Naive thymus-derived CD4-positive, alpha-beta T cell (primary cell): ENCODE results near the gene DENND5B. TPM values are rescaled to one million over a fixed set of nuclear protein-coding genes. Genes with fewer than 3 reads are reported as not detected.
"Not testable (repeated sequence)": the region's sequence is repeated elsewhere in the genome, so short reads cannot be mapped to it uniquely, and the experiment has no call there.

Experiments used
- ATAC-seq: fragments of 150-1000 bp; cut with Tn5 transposase; 2 replicates; pipeline ENCODE4 v1.10.0; 2021; ENCODE audit warnings: mild to moderate bottlenecking, moderate library complexity
- CTCF ChIA-PET: fragments of 350-600 bp; sonication (Branson Sonifier 250); formaldehyde crosslinking; loops from one replicate; lab custom pipeline; 2021; ENCODE audit warnings: antibody characterized with exemption; lab: Charles Lee
- POLR2A ChIA-PET: fragments of 350-600 bp; sonication (Branson Sonifier 250); formaldehyde crosslinking; loops from one replicate; lab custom pipeline; 2021; ENCODE audit warnings: antibody characterized with exemption, inconsistent platforms; lab: Charles Lee
- DNase-seq, 9 donors: peaks; one replicate each; pipeline versions ENCODE4 v3.0.0 to v3.0.0-alpha.2; 2020 to 2022; ENCODE audit warnings: mixed read lengths in 1 of 9
- H3K27ac ChIP-seq: one replicate; pipeline ENCODE4 v1.7.0; 2013; ENCODE audit warnings: mild to moderate bottlenecking, low read depth, low read length, moderate library complexity
- H3K27me3 ChIP-seq, 2 donors: one replicate each; pipeline ENCODE4 v1.7.0; 2013; ENCODE audit warnings: low read length in 2 of 2, mild to moderate bottlenecking in 2 of 2, moderate library complexity in 2 of 2; ENCODE audit not compliant: control insufficient read depth in 2 of 2, insufficient read depth in 2 of 2
- H3K36me3 ChIP-seq, 3 experiments: 1 replicate in 2 of 3; 2 replicates in 1 of 3; pipeline ENCODE4 v1.7.0; 2013; ENCODE audit warnings: low read length in 3 of 3, mild to moderate bottlenecking in 3 of 3, moderate library complexity in 1 of 3; ENCODE audit not compliant: insufficient read depth in 3 of 3, control insufficient read depth in 2 of 3
- H3K4me1 ChIP-seq, 2 donors: one replicate each; pipeline ENCODE4 v1.7.0; 2013; ENCODE audit warnings: low read length in 2 of 2, mild to moderate bottlenecking in 2 of 2, moderate library complexity in 1 of 2; ENCODE audit not compliant: control insufficient read depth in 2 of 2, insufficient read depth in 2 of 2
- H3K4me3 ChIP-seq: 2 replicates; pipeline ENCODE4 v1.7.0; 2013; ENCODE audit warnings: mild to moderate bottlenecking, low read length
- H3K9me3 ChIP-seq, 3 experiments: 1 replicate in 2 of 3; 2 replicates in 1 of 3; pipeline ENCODE4 v1.7.0; 2013; ENCODE audit warnings: low read length in 3 of 3; ENCODE audit not compliant: control insufficient read depth in 2 of 3
- H3K27ac Mint-ChIP-seq, 9 donors: one replicate each; pipeline ENCODE4 v1.8.0; 2020 to 2022; ENCODE audit warnings: mixed read lengths in 9 of 9, mild to moderate bottlenecking in 8 of 9, moderate library complexity in 5 of 9, inconsistent platforms in 2 of 9
- H3K27me3 Mint-ChIP-seq, 5 donors: one replicate each; pipeline ENCODE4 v1.8.0; 2021 to 2022; ENCODE audit warnings: mixed read lengths in 5 of 5, mild to moderate bottlenecking in 1 of 5
- H3K36me3 Mint-ChIP-seq, 5 donors: one replicate each; pipeline ENCODE4 v1.8.0; 2020 to 2022; ENCODE audit warnings: mixed read lengths in 5 of 5, mild to moderate bottlenecking in 3 of 5, inconsistent platforms in 1 of 5
- H3K4me1 Mint-ChIP-seq, 7 donors: one replicate each; pipeline ENCODE4 v1.8.0; 2020 to 2022; ENCODE audit warnings: mixed read lengths in 7 of 7, mild to moderate bottlenecking in 3 of 7, inconsistent platforms in 1 of 7
- H3K4me3 Mint-ChIP-seq, 10 donors: one replicate each; pipeline ENCODE4 v1.8.0; 2020 to 2022; ENCODE audit warnings: mild to moderate bottlenecking in 10 of 10, mixed read lengths in 10 of 10, moderate library complexity in 6 of 10, inconsistent platforms in 2 of 10
- H3K9me3 Mint-ChIP-seq, 11 donors: one replicate each; pipeline ENCODE4 v1.8.0; 2020 to 2022; ENCODE audit warnings: mixed read lengths in 11 of 11, mild to moderate bottlenecking in 4 of 11, inconsistent platforms in 1 of 11, moderate library complexity in 1 of 11
- intact Hi-C, 2 donors: fragments of 100-400 bp; cut with micrococcal nuclease; formaldehyde crosslinking; loops; one replicate each; pipeline ENCODE4 v1.15.1; 2023
- polyA plus RNA-seq, 2 donors: library from polyadenylated mRNA; unstranded; fragments of 300-500 nt; fragmentation: Illumina TruSeq; gene quantifications; one replicate each; pipeline ENCODE4 v1.2.3, GENCODE V29; 2021
- total RNA-seq, 6 experiments: library from RNA in 5 of 6; stranded (reverse) in 5 of 6; gene quantifications; 1 replicate in 5 of 6; 2 replicates in 1 of 6; pipeline ENCODE4 v1.2.3 and lab custom pipeline; 2021 to 2026

Gene DENND5B
- total and polyA plus RNA-seq, 7 experiments from 2014 or later: 0.16 to 1.5 (median 0.29) TPM; not detected in 2

DNA sequence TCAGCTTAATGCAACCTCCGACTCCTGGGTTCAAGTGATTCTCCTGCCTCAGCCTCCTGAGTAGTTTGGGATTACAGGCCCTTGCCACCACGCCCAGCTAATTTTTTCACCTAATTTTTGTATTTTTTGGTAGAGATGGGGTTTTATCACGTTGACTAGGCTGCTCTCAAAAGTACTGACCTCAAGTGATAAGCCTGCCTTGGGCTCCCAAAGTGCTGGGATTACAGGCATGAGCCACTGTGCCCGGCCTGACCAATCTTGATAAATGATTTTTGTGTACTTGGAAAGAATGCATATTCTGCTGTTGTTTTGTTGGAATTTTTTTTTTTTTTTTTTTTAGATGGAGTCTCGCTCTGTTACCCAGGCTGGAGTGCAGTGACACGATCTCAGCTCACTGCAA, 215.5 kb downstream of the DENND5B start:
- intact Hi-C loops, H3K36me3 ChIP-seq, H3K4me1 Mint-ChIP-seq, H3K27me3 ChIP-seq, H3K27ac ChIP-seq, H3K9me3 ChIP-seq, DNase-seq, H3K9me3 Mint-ChIP-seq, H3K4me1 ChIP-seq, H3K36me3 Mint-ChIP-seq, ATAC-seq, CTCF ChIA-PET, H3K27ac Mint-ChIP-seq, POLR2A ChIA-PET, H3K4me3 Mint-ChIP-seq, H3K27me3 Mint-ChIP-seq, H3K4me3 ChIP-seq: not testable (repeated sequence)

DNA sequence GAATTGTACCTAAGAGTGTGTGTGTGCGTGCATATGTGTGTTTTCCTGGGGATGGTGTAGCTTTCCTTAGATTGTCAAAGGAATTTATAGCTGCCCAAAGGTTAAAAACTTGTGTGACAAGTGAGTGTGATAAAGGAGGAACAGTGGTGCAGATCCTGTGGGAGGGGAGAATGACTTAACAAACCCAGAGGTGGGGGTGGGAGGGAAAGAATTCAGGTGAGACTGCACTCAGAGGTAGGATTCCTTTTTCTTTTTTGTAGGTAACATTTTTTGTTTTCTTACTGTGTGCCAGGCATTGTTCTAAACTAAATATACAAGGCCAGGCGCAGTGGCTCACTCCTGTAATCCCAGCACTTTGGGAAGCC, 219.7 kb downstream of the DENND5B start:
- intact Hi-C loops: no loop called here
- H3K4me3 ChIP-seq: no peak overlapping the region
- H3K4me1 ChIP-seq: no peaks in the 10 kb centered on the region
- ChIA-PET POLR2A (interaction anchor here (0.7 kb wide), 1 partner anchor 11 kb away, joined by 5 read pairs; no protein-coding TSS in a partner anchor), CTCF (no interaction called here)
- peaks cover 0 to 6% (median 0%) of the 10 kb centered on the region in 5 donors for H3K27me3 Mint-ChIP-seq
- H3K27ac Mint-ChIP-seq: no peak overlapping the region
- ATAC-seq (no peak), DNase-seq (no peak)
- no peaks in the 10 kb centered on the region for H3K27me3 ChIP-seq
- no peak overlapping the region for H3K4me3 Mint-ChIP-seq
- H3K4me1 Mint-ChIP-seq: no peaks in the 10 kb centered on the region
- H3K9me3 ChIP-seq: no peaks in the 10 kb centered on the region
- H3K9me3 Mint-ChIP-seq: no peaks in the 10 kb centered on the region
- H3K27ac ChIP-seq: no peak overlapping the region
- H3K36me3 Mint-ChIP-seq: no peaks in the 10 kb centered on the region
- no peaks in the 10 kb centered on the region for H3K36me3 ChIP-seq

DNA sequence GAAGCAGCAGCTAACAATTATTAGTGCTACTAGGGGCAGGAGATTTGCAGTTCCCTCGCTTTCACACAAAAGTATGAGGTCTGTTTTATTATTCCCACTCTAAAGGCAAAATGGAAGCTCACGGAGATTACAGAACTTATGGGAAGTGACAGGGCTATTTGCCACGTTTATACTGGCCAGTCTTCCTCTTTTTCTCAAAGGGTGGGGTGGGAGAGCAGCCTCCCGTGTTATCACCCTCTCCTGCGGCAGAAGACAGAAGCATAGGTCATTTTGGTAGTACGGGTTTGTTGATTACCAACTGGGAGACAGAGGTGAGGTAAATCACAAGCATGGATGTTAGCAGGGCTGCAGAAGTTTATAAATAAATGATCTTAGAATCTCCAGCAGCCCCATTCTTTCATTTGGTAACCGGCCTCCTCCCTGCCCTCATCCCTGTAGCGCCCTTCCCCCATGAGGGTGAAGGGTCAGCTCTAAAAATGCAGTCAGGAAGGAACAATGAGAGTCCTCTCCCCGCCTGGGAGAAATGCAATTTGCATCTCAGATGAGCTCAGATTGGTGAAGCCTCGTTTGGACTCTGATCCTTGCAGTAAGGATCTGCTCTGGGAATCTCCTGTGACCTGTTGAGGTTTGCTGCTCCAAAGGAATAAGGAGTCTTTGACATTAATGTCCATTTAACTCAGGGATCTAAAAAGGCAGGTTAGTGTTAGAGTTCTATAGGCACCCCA, 220.2 kb downstream of the DENND5B start:
- Mint-ChIP-seq H3K27ac (no peak overlapping the region), H3K27me3 (peaks cover 0 to 6% (median 0%) of the 10 kb centered on the region in 5 donors), H3K9me3 (no peaks in the 10 kb centered on the region), H3K4me3 (no peak overlapping the region), H3K36me3 (no peaks in the 10 kb centered on the region), H3K4me1 (no peaks in the 10 kb centered on the region)
- peak; percentile 54 for ATAC-seq
- no peaks in the 10 kb centered on the region for H3K4me1 ChIP-seq
- H3K4me3 ChIP-seq: no peak overlapping the region
- intact Hi-C loops: no loop called here
- no peaks in the 10 kb centered on the region for H3K27me3 ChIP-seq
- ChIA-PET CTCF (no interaction called here), POLR2A (interaction anchor here (0.7 kb wide), 2 partner anchors 12 to 261 kb away, joined by 3 to 5 read pairs; no protein-coding TSS in a partner anchor)
- H3K9me3 ChIP-seq: no peaks in the 10 kb centered on the region
- H3K27ac ChIP-seq: no peak overlapping the region
- no peaks in the 10 kb centered on the region for H3K36me3 ChIP-seq
- no peak for DNase-seq

DNA sequence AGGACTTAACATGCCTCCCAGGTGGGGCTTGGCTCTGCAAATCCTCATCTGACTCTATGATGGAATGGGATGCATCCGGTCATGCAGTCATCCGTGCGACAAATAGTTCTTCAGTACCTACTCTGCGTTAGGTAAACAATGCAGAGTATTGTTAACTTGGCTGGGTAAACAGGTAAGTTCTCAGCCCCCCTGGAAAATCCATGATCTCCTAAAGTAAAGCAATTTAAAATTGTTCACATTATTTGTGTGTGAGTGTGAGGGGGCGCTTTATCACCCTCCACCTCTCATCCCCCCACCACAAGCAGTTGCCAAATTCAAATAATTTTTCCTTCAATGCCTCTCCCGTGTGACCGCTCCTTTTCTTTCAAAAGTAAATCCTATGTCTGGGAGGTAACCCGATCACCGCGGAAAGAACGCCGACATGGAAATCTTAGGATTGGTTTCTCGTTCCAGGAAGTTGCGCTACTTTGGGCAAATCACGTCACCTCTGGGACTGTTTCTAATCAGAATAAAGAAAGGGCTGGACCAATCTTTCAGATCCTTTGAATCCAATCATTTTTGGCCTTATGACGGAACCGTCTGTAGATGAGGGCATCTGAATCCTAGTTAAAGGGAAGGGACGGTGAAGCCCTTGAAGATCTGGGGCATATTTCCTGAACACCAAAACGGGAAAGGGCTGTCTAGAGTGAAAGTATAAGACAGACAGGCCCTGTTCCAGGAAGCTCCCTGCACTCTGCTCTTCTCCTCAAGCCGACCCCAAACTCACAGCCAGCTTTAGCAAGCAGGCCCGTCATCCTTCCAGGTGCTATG, 221.0 kb downstream of the DENND5B start:
- H3K27me3 Mint-ChIP-seq: peaks cover 0 to 6% (median 0%) of the 10 kb centered on the region in 5 donors
- H3K27ac ChIP-seq: no peak overlapping the region
- no peak overlapping the region for H3K4me3 Mint-ChIP-seq
- DNase-seq: no peak
- no peaks in the 10 kb centered on the region for H3K9me3 ChIP-seq
- H3K9me3 Mint-ChIP-seq: peaks cover 0 to 1% (median 0%) of the 10 kb centered on the region in 11 donors
- POLR2A ChIA-PET: interaction anchor here (0.7 kb wide), 1 partner anchor 262 kb away, joined by 3 read pairs; no protein-coding TSS in a partner anchor
- H3K4me3 ChIP-seq: no peak overlapping the region
- no peaks in the 10 kb centered on the region for H3K4me1 Mint-ChIP-seq
- CTCF ChIA-PET: no interaction called here
- H3K27ac Mint-ChIP-seq: no peak overlapping the region
- no peaks in the 10 kb centered on the region for H3K27me3 ChIP-seq
- intact Hi-C loops: no loop called here
- H3K36me3 Mint-ChIP-seq: no peaks in the 10 kb centered on the region
- no peak for ATAC-seq
- H3K4me1 ChIP-seq: no peaks in the 10 kb centered on the region
- no peaks in the 10 kb centered on the region for H3K36me3 ChIP-seq

DNA sequence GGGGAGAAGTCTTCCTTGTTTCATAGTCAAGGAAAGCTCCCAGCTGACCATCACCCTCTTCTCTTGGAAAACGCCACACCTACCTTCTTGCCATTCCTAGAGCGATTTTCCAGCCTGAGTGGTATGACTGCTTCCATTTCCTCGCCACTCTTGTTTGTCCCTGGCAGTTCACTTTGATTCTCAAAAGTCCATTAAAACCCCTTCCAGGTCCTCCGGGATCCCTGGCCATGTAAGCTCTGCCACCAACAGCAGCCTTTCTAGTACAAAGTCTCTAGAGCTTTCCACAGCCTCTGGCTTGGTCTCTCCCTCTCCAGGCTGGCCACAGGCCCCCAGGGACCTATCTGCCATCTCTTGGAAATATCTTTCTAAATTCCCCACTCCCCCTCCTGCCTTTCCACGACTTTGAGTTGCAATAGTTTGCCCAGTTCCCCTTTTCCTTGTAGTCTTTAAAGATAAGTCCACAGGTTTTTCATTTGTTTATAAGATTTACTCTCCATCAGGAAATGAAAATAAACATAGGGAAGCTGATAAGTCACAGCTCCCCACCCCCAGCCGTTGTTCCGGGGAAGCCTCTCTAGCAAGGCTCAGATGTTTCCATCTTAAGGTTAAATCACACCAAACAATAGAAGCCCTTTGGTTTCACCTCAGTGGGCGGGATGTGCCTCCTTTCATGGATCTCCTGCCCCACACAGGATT, 222.1 kb downstream of the DENND5B start:
- ChIA-PET POLR2A (no interaction called here), CTCF (interaction anchor here (0.6 kb wide), 1 partner anchor 103 kb away, joined by 4 read pairs; no protein-coding TSS in a partner anchor)
- Histone ChIP-seq H3K4me3 (no peak overlapping the region), H3K9me3 (no peaks in the 10 kb centered on the region), H3K27ac (no peak overlapping the region), H3K27me3 (no peaks in the 10 kb centered on the region), H3K36me3 (no peaks in the 10 kb centered on the region), H3K4me1 (no peaks in the 10 kb centered on the region)
- ATAC-seq (no peak), DNase-seq (no peak)
- intact Hi-C loops: no loop called here
- peaks cover 0 to 6% (median 0%) of the 10 kb centered on the region in 7 donors for H3K4me1 Mint-ChIP-seq
- H3K27ac Mint-ChIP-seq: peak overlapping the region in 1 of 9 donors; percentile 11
- no peak overlapping the region for H3K4me3 Mint-ChIP-seq
- H3K36me3 Mint-ChIP-seq: no peaks in the 10 kb centered on the region
- H3K9me3 Mint-ChIP-seq: peaks cover 0 to 1% (median 0%) of the 10 kb centered on the region in 11 donors
- H3K27me3 Mint-ChIP-seq: peaks cover 0 to 6% (median 0%) of the 10 kb centered on the region in 5 donors

DNA sequence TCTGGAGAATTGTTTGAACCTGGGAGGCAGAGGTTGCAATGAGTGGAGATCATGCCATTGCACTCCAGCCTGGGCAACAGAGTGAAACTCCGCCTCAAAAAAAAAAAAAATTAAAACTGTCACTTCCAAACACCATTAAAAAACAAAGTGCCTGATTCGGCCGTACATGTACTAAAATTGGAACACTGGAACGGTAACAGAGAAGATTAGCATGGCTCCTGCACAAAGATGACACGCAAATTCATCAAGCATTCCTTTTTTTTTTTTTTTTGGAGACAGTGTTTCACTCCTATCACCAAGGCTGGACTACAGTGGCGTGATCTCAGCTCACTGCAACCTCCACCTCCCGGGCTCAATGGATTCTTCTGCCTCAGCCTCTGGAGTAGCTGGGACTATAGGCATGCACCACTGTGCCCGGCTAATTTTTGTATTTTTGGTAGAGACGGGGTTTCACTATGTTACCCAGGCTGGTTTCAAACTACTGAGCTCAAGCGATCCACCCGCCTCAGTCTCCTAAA, 224.8 kb downstream of the DENND5B start:
- CTCF ChIA-PET: no interaction called here
- Histone ChIP-seq H3K4me3 (no peak overlapping the region), H3K27me3 (no peaks in the 10 kb centered on the region), H3K27ac (no peak overlapping the region), H3K4me1 (peaks cover 4 to 11% of the 10 kb centered on the region in 2 donors), H3K36me3 (no peaks in the 10 kb centered on the region), H3K9me3 (no peaks in the 10 kb centered on the region)
- POLR2A ChIA-PET: no interaction called here
- DNase-seq (no peak), ATAC-seq (no peak)
- Mint-ChIP-seq H3K27ac (no peak overlapping the region), H3K4me1 (peaks cover 12 to 27% (median 18%) of the 10 kb centered on the region in 7 donors), H3K36me3 (no peaks in the 10 kb centered on the region), H3K4me3 (no peak overlapping the region), H3K27me3 (peaks cover 0 to 6% (median 0%) of the 10 kb centered on the region in 5 donors), H3K9me3 (peaks cover 0 to 1% (median 0%) of the 10 kb centered on the region in 11 donors)
- intact Hi-C loops: no loop called here
